GM21723 (cell line): ENCODE measurements around the gene NDUFV1.
"Not testable (repeated sequence)": the region's sequence is repeated elsewhere in the genome, so short reads cannot be mapped to it uniquely, and the experiment has no call there.

ENCODE experiments used
- ATAC-seq: cut with Tn5 transposase; IDR thresholded peaks from one replicate; pipeline ENCODE4 v1.9.1; 2021; ENCODE audit warnings: mild to moderate bottlenecking, moderate library complexity; ENCODE audit not compliant: unreplicated experiment

Gene NDUFV1

GRCh38 chr11:67652965-67653845 is 46.5 kb downstream of the NDUFV1 start:
- no peak for ATAC-seq

GRCh38 chr11:67654225-67654624 is 47.5 kb downstream of the NDUFV1 start:
- no peak for ATAC-seq

GRCh38 chr11:67656278-67656922 is 49.7 kb downstream of the NDUFV1 start:
- no peak for ATAC-seq

GRCh38 chr11:67657300-67657699 is 50.6 kb downstream of the NDUFV1 start:
- ATAC-seq: no peak

- not testable (repeated sequence) for ATAC-seq
Observed at GRCh38 chr11:67659651-67660165, 53.0 kb downstream of the NDUFV1 start.

GRCh38 chr11:67660752-67661151 is 54.0 kb downstream of the NDUFV1 start:
- not testable (repeated sequence) for ATAC-seq
